SK-N-SH treated with all-trans-retinoic acid at 6 μM for 48 hours (cell line): ENCODE results near the gene ST14.

Experiments
- CREB5 ChIP-seq: fragments of 250-450 bp; sonication (Bioruptor Pico); IDR thresholded peaks from 2 replicates; pipeline ENCODE4 v1.5.1; 2020; ENCODE audit warnings: low read depth, mild to moderate bottlenecking, moderate library complexity
- PATZ1 ChIP-seq: fragments of 250-450 bp; sonication (Bioruptor Pico); IDR thresholded peaks from 2 replicates; pipeline ENCODE4 v1.8.0; 2020; ENCODE audit warnings: mild to moderate bottlenecking, moderate library complexity, borderline replicate concordance
- PPARA ChIP-seq: fragments of 250-450 bp; sonication (Bioruptor Pico); IDR thresholded peaks from 2 replicates; pipeline ENCODE4 v1.5.0; 2020; ENCODE audit warnings: mild to moderate bottlenecking, borderline replicate concordance
- RARB ChIP-seq: fragments of 250-450 bp; sonication (Bioruptor Pico); IDR thresholded peaks from 2 replicates; pipeline ENCODE4 v1.8.0; 2021; ENCODE audit warnings: mild to moderate bottlenecking, moderate library complexity
- ZFP3 ChIP-seq: fragments of 250-450 bp; sonication (Bioruptor Pico); IDR thresholded peaks from 2 replicates; pipeline ENCODE4 v1.5.0; 2020; ENCODE audit warnings: mild to moderate bottlenecking, moderate library complexity

GRCh38 chr11:130203766-130204702 is 44.5 kb downstream of the ST14 start:
- TF ChIP-seq ZFP3: no peak
- TF ChIP-seq CREB5 (CRISPR knock-in tag): no peak
- TF ChIP-seq PPARA (CRISPR knock-in tag): no peak
- no peak for TF ChIP-seq RARB (CRISPR knock-in tag)
- no peak for TF ChIP-seq PATZ1 (CRISPR knock-in tag)
